Ishikawa (cell line): ENCODE measurements around the gene AFF4.

Experiments used
- CEBPB ChIP-seq: IDR thresholded peaks from 2 replicates; pipeline ENCODE4 v1.6.1; 2012
- CREB1 ChIP-seq: IDR thresholded peaks from 2 replicates; pipeline ENCODE4 v1.6.1; 2012; ENCODE audit warnings: low read depth
- EGR1 ChIP-seq: IDR thresholded peaks from 2 replicates; pipeline ENCODE4 v1.6.1; 2012
- EP300 ChIP-seq: IDR thresholded peaks from 2 replicates; pipeline ENCODE4 v1.6.1; 2012; ENCODE audit warnings: borderline replicate concordance
- FOXM1 ChIP-seq: IDR thresholded peaks from 2 replicates; pipeline ENCODE4 v1.6.1; 2012; ENCODE audit warnings: low read depth, borderline replicate concordance
- MAX ChIP-seq: IDR thresholded peaks from 2 replicates; pipeline ENCODE4 v1.6.1; 2012
- NFIC ChIP-seq: IDR thresholded peaks from 2 replicates; pipeline ENCODE4 v1.6.1; 2012
- RAD21 ChIP-seq: IDR thresholded peaks from 2 replicates; pipeline ENCODE4 v1.6.1; 2012; ENCODE audit warnings: low read depth
- REST ChIP-seq: IDR thresholded peaks from 2 replicates; pipeline ENCODE4 v1.6.1; 2012; ENCODE audit warnings: low read depth, mild to moderate bottlenecking
- TAF1 ChIP-seq: IDR thresholded peaks from 2 replicates; pipeline ENCODE4 v1.6.1; 2012; ENCODE audit warnings: low read depth, mild to moderate bottlenecking
- TCF12 ChIP-seq: IDR thresholded peaks from 2 replicates; pipeline ENCODE4 v1.6.1; 2012; ENCODE audit warnings: low read depth
- TEAD4 ChIP-seq: IDR thresholded peaks from 2 replicates; pipeline ENCODE4 v1.6.1; 2012
- USF1 ChIP-seq: IDR thresholded peaks from 2 replicates; pipeline ENCODE4 v1.6.1; 2012
- YY1 ChIP-seq: IDR thresholded peaks from 2 replicates; pipeline ENCODE4 v1.6.1; 2012; ENCODE audit warnings: low read depth
- ZBTB7A ChIP-seq: IDR thresholded peaks from 2 replicates; pipeline ENCODE4 v1.6.1; 2012; ENCODE audit warnings: low read depth

Gene AFF4

GRCh38 chr5:132848270-132848669, 115.2 kb downstream of the AFF4 start:
- no peak for TF ChIP-seq USF1
- no peak for TF ChIP-seq EGR1
- no peak for TF ChIP-seq YY1
- TF ChIP-seq ZBTB7A, result no peak
- no peak for TF ChIP-seq MAX
- TF ChIP-seq REST, result no peak
- TF ChIP-seq CREB1, result no peak
- TF ChIP-seq CEBPB, result no peak

- TF ChIP-seq MAX, result no peak
- no peak for TF ChIP-seq YY1
- no peak for TF ChIP-seq RAD21
- TF ChIP-seq CREB1, result no peak
- no peak for TF ChIP-seq TEAD4
- no peak for TF ChIP-seq ZBTB7A
- no peak for TF ChIP-seq USF1
- TF ChIP-seq CEBPB, result no peak
- no peak for TF ChIP-seq NFIC
- TF ChIP-seq TAF1, result no peak
- TF ChIP-seq EGR1, result no peak
- TF ChIP-seq EP300, result no peak
- TF ChIP-seq FOXM1, result no peak
- TF ChIP-seq REST, result no peak
- TF ChIP-seq TCF12, result no peak
These were observed 122.1 kb downstream of the AFF4 start for GRCh38 chr5:132841305-132841704.

GRCh38 chr5:132840896-132841295, 122.5 kb downstream of the AFF4 start:
- TF ChIP-seq EGR1 (no peak), RAD21 (no peak), FOXM1 (no peak), USF1 (no peak), ZBTB7A (no peak), TEAD4 (no peak), REST (no peak), TCF12 (no peak), CREB1 (no peak), EP300 (no peak), YY1 (no peak), TAF1 (no peak), MAX (no peak), CEBPB (no peak), NFIC (no peak)

- TF ChIP-seq NFIC (no peak), CREB1 (no peak), CEBPB (no peak), TCF12 (no peak), FOXM1 (no peak), TEAD4 (no peak), YY1 (no peak), REST (no peak), TAF1 (no peak), EGR1 (no peak), RAD21 (no peak), USF1 (no peak)
These were observed 123.1 kb downstream of the AFF4 start for GRCh38 chr5:132840313-132840712.
